Sigmoid colon (tissue), 7 donors: ENCODE results near the gene INPP5D. TPM values are rescaled to one million over a fixed set of nuclear protein-coding genes. Genes with fewer than 3 reads are reported as not detected.

Experiments used
- DNase-seq: peaks from one replicate; pipeline ENCODE4 v3.0.0-alpha.2; 2019
- H3K27ac ChIP-seq, 4 donors: fragments of 200-600 bp; sonication (generic); one replicate each; pipeline ENCODE4 v1.5.1; 2016 to 2019; ENCODE audit warnings: mild to moderate bottlenecking in 1 of 4
- H3K27me3 ChIP-seq, 3 donors: fragments of 200-600 bp; sonication (generic); one replicate each; pipeline ENCODE4 v1.5.1; 2019; ENCODE audit warnings: mild to moderate bottlenecking in 1 of 3
- H3K36me3 ChIP-seq, 4 donors: fragments of 200-600 bp; sonication (generic); one replicate each; pipeline ENCODE4 v1.5.1; 2016 to 2019
- H3K4me1 ChIP-seq, 4 donors: fragments of 200-600 bp; sonication (generic); one replicate each; pipeline ENCODE4 v1.5.1; 2017 to 2019
- H3K4me3 ChIP-seq, 4 donors: fragments of 200-600 bp; sonication (generic); one replicate each; pipeline ENCODE4 v1.5.1; 2017 to 2019; ENCODE audit warnings: mild to moderate bottlenecking in 2 of 4, moderate library complexity in 1 of 4
- H3K9me3 ChIP-seq, 4 donors: fragments of 200-600 bp in 3 of 4; sonication (generic) in 3 of 4; one replicate each; pipeline versions ENCODE4 v1.5.1 to v1.6.1; 2013 to 2019
- CTCF ChIP-seq, 4 experiments: fragments of 450-650 bp in 3 of 4; fragments of 200-600 bp in 1 of 4; IDR thresholded peaks; one replicate each; pipeline ENCODE4 v1.5.1; 2016 to 2019; ENCODE audit warnings: antibody characterized with exemption in 4 of 4, mild to moderate bottlenecking in 3 of 4, moderate library complexity in 2 of 4
- EP300 ChIP-seq, 4 donors: sonication (generic); formaldehyde crosslinking; IDR thresholded peaks; one replicate each; pipeline ENCODE4 v1.6.1; 2017; ENCODE audit warnings: antibody characterized with exemption in 4 of 4
- POLR2A ChIP-seq, 2 donors: fragments of 450-650 bp; IDR thresholded peaks; one replicate each; pipeline ENCODE4 v1.6.1; 2016; ENCODE audit warnings: antibody characterized with exemption in 2 of 2, mild to moderate bottlenecking in 2 of 2, moderate library complexity in 2 of 2
- POLR2AphosphoS5 ChIP-seq, 4 donors: sonication (generic); formaldehyde crosslinking; IDR thresholded peaks; one replicate each; pipeline ENCODE4 v1.6.1; 2017; ENCODE audit warnings: antibody characterized with exemption in 4 of 4
- WGBS, 2 donors: extraction: QIAGEN DNeasy Blood & Tissue Kit; methylation state at CpG; one replicate each; pipeline ENCODE4 v1.1.7; 2013; 5-methylcytosine and 5-hydroxymethylcytosine counted together
- intact Hi-C: fragments of 100-400 bp; cut with DNase I; formaldehyde crosslinking; loops from one replicate; pipeline ENCODE4 v1.15.1; 2023
- polyA plus RNA-seq, 3 donors: library from polyadenylated mRNA; stranded (reverse); fragments of 200-250 nt; gene quantifications; one replicate each; pipeline ENCODE4 v1.2.3, GENCODE V29; 2013
- total RNA-seq, 4 donors: library from RNA; depleted of rRNA; stranded (reverse); fragments of >200 nt; gene quantifications; one replicate each; pipeline ENCODE4 v1.1.0, GENCODE V29; 2016
- donor health status: healthy with polysubstance abuse.
- donor health status: Bipolar disorder and iron deficiency.
- donor health status: healthy.

Gene INPP5D
- total and polyA plus RNA-seq, 7 donors, result 4.2 to 44.8 (median 8.7) TPM

GRCh38 chr2:233131936-233132720 is 72.0 kb downstream of the INPP5D start:
- H3K27ac ChIP-seq, result no peak overlapping the region
- H3K4me3 ChIP-seq, result no peak overlapping the region
- WGBS, 2 donors, result 82 to 90% methylated on average over 9 of the region's 9 CpGs
- no peaks in the 10 kb centered on the region for H3K4me1 ChIP-seq
- no peak for TF ChIP-seq CTCF (IDR thresholded peaks at IDR 0.05)
- no peak for TF ChIP-seq POLR2AphosphoS5 (IDR thresholded peaks at IDR 0.05)
- TF ChIP-seq POLR2A (IDR thresholded peaks at IDR 0.05), result no peak
- no peak for TF ChIP-seq EP300 (IDR thresholded peaks at IDR 0.05)
- intact Hi-C loops, result no loop called here
- no peak for DNase-seq
- H3K36me3 ChIP-seq, result no peaks in the 10 kb centered on the region
- H3K9me3 ChIP-seq, result no peaks in the 10 kb centered on the region
- peaks cover 0 to 12% (median 0%) of the 10 kb centered on the region in 3 donors for H3K27me3 ChIP-seq

GRCh38 chr2:233133239-233133638 is 73.1 kb downstream of the INPP5D start:
- TF ChIP-seq EP300 (IDR thresholded peaks at IDR 0.05) (no peak), POLR2A (IDR thresholded peaks at IDR 0.05) (no peak), CTCF (IDR thresholded peaks at IDR 0.05) (no peak)
- H3K27me3 ChIP-seq, result peaks cover 0 to 12% (median 0%) of the 10 kb centered on the region in 3 donors
- no peak overlapping the region for H3K4me3 ChIP-seq
- intact Hi-C loops, result no loop called here
- WGBS, 2 donors, result 0 to 45% methylated on average over 1 of the region's 1 CpG
- H3K36me3 ChIP-seq, result no peaks in the 10 kb centered on the region
- H3K27ac ChIP-seq, result no peak overlapping the region
- no peaks in the 10 kb centered on the region for H3K9me3 ChIP-seq
- H3K4me1 ChIP-seq, result no peaks in the 10 kb centered on the region
- no peak for DNase-seq

GRCh38 chr2:233135421-233135820 is 75.3 kb downstream of the INPP5D start:
- Histone ChIP-seq H3K27ac (no peak overlapping the region), H3K4me3 (no peak overlapping the region), H3K36me3 (no peaks in the 10 kb centered on the region), H3K27me3 (peaks cover 0 to 5% (median 5%) of the 10 kb centered on the region in 3 donors), H3K9me3 (no peaks in the 10 kb centered on the region), H3K4me1 (no peaks in the 10 kb centered on the region)
- TF ChIP-seq POLR2AphosphoS5 (IDR thresholded peaks at IDR 0.05) (no peak), POLR2A (IDR thresholded peaks at IDR 0.05) (no peak), EP300 (IDR thresholded peaks at IDR 0.05) (no peak), CTCF (IDR thresholded peaks at IDR 0.05) (no peak)
- intact Hi-C loops, result no loop called here
- 89 to 90% methylated on average over 1 of the region's 1 CpG for WGBS, 2 donors
- no peak for DNase-seq

GRCh38 chr2:233137040-233137439 is 76.9 kb downstream of the INPP5D start:
- TF ChIP-seq EP300 (IDR thresholded peaks at IDR 0.05) (no peak), POLR2AphosphoS5 (IDR thresholded peaks at IDR 0.05) (no peak), POLR2A (IDR thresholded peaks at IDR 0.05) (no peak), CTCF (IDR thresholded peaks at IDR 0.05) (no peak)
- H3K36me3 ChIP-seq, result no peaks in the 10 kb centered on the region
- no peaks in the 10 kb centered on the region for H3K9me3 ChIP-seq
- intact Hi-C loops, result no loop called here
- DNase-seq, result no peak
- peaks cover 0 to 5% (median 0%) of the 10 kb centered on the region in 3 donors for H3K27me3 ChIP-seq
- H3K4me1 ChIP-seq, result no peaks in the 10 kb centered on the region
- H3K4me3 ChIP-seq, result no peak overlapping the region
- H3K27ac ChIP-seq, result no peak overlapping the region
- 93% methylated on average over 2 of the region's 2 CpGs for WGBS, 2 donors
